ENCODE data around the gene USP48. TPM values are rescaled to one million over a fixed set of nuclear protein-coding genes. Genes with fewer than 3 reads are reported as not detected.

Gene USP48
- total and polyA plus RNA-seq, 2 of the 8 experiments (the other 6 are each of a cell fraction or from before 2014, with no cell fraction given) = 12.8 to 83.5 TPM

DNA sequence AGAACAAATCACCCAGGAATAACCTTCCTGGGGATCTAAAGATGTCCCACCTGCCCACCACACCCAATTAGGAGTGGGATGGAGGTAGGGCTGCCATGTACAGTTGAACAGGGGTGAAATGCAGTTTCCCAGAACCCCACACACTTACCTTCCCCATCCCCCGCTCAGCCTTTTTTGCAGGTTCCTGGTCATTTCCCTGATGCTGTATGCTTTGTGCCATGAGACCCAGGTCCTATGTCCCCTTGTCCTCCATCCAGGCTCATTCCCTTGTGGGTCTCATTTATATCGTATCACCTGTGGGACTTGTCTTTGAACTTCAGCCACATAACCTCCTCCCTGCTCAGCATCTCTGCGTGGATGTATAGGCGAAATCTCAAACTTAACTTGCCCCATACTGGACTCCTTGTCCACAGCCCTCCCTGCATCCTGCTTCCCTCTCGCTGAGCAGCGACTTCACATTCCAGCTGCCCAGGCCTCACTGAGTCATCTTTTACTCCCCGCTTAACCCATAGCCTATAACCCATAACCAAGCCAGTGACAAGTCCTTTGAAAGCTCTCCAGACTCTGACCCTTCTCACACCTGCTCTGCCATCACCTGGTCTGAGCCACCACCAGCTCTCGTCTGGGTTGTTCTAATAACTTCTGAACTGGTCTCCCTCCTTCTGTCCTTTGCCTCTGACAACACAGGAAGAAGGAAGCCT lies 33.8 kb upstream of the USP48 start (continued):
- no peak for TF ChIP-seq CHD7 (IDR thresholded peaks at IDR 0.05; ENCODE audit: insufficient replicate concordance, low read length)
- TF ChIP-seq RAD21 (IDR thresholded peaks at IDR 0.05 in 1 of 2, conservative IDR thresholded peaks at IDR 0.05 in 1 of 2; ENCODE audit: low read depth in 2 of 2, low read length in 2 of 2) = no peak
- no peak for TF ChIP-seq PHF8 (conservative IDR thresholded peaks at IDR 0.05; ENCODE audit: low read depth, low read length)
- TF ChIP-seq CBX5 (IDR thresholded peaks at IDR 0.05; ENCODE audit: low read depth, low read length) = no peak
- no peak for TF ChIP-seq SIX5 (IDR thresholded peaks at IDR 0.05; ENCODE audit: low read depth, low read length)
- no peak for TF ChIP-seq POU5F1 (IDR thresholded peaks at IDR 0.05; ENCODE audit: low read depth, low read length)
- TF ChIP-seq RBBP5 (IDR thresholded peaks at IDR 0.05; ENCODE audit: borderline replicate concordance, low read depth, low read length) = no peak
- no peak for TF ChIP-seq SP1 (IDR thresholded peaks at IDR 0.05; ENCODE audit: low read depth, low read length)
